ENCODE measurements around the gene LGALS13. TPM values are rescaled to one million over a fixed set of nuclear protein-coding genes. Genes with fewer than 3 reads are reported as not detected.

LGALS13 gene
- total RNA-seq, 1 experiment from 2014 or later = not detected

DNA sequence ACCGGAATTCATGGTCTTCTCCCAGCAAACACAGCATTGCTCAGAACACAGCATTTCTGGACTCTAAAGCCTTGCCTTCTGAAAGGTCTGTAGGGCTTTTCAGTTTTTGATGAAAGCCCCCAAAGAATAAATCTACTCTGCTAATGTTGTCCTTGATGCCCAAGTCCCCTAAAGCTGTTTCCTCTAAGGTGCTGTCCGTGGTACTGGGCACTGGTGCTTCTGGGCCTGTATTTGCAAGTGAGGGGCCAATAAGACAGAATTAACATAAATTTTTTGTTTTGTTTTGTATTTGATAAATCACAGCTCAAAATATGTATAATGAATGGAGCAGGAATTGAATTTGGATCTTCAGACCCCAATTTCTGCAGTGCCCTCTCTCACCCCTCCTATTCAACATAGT, 12.1 kb upstream of the LGALS13 start:
- H4K20me1 ChIP-seq (ENCODE audit: control insufficient read depth, insufficient read depth, insufficient read length) = no peaks in the 10 kb centered on the region
- no peaks in the 10 kb centered on the region for H3K4me1 Mint-ChIP-seq
- H2BK5ac ChIP-seq (ENCODE audit: insufficient read length, low read length) = no peak overlapping the region
- H2AFZ ChIP-seq (ENCODE audit: low read length) = no peak overlapping the region
- H3K56ac ChIP-seq (ENCODE audit: insufficient read length, low read depth, low read length) = no peak overlapping the region
- no peaks in the 10 kb centered on the region for H3K23me2 ChIP-seq (ENCODE audit: insufficient read length, low read depth, low read length, poor library complexity, severe bottlenecking)
- no peaks in the 10 kb centered on the region for H3K36me3 Mint-ChIP-seq (ENCODE audit: insufficient read depth in 1 of 3, low read depth in 3 of 3)
- no peak overlapping the region for H2BK120ac ChIP-seq (ENCODE audit: low read depth, low read length, poor library complexity, severe bottlenecking)
- no peak overlapping the region for H3K23ac ChIP-seq (ENCODE audit: insufficient read length, low read depth, low read length)
- H3K4ac ChIP-seq (ENCODE audit: low read depth, low read length) = no peak overlapping the region
- H3K9me3 Mint-ChIP-seq = no peaks in the 10 kb centered on the region
- no peak overlapping the region for H3K18ac ChIP-seq (ENCODE audit: insufficient read length, low read depth, low read length)
- H3K4me1 ChIP-seq (ENCODE audit: insufficient read depth, low read length) = no peaks in the 10 kb centered on the region
- H4K91ac ChIP-seq (ENCODE audit: insufficient read length, low read depth, low read length) = no peak overlapping the region
- no peaks in the 10 kb centered on the region for H3K79me2 ChIP-seq (ENCODE audit: insufficient read depth, low read length)
- H2AK5ac ChIP-seq (ENCODE audit: insufficient read length, low read length) = no peak overlapping the region
- no peak overlapping the region for H3K4me2 ChIP-seq (ENCODE audit: insufficient read depth, insufficient read length, low read length)
- H4K8ac ChIP-seq (replicated peaks; ENCODE audit: insufficient read length, low read depth, low read length) = no peak overlapping the region
- no peak overlapping the region for H2BK15ac ChIP-seq (ENCODE audit: low read depth, low read length)
- no peak overlapping the region for H3T11ph ChIP-seq (ENCODE audit: low read length)
- no peak overlapping the region for H3K27ac Mint-ChIP-seq
- H3K14ac ChIP-seq (ENCODE audit: insufficient read depth, low read length) = no peak overlapping the region
- DNase-seq = no peak
- no CpG with 5 or more reads among the region's 2 CpGs for WGBS (ENCODE audit: extremely low coverage, insufficient read length, low lambda C conversion rate)
- no peak for TF ChIP-seq CTCF (conservative IDR thresholded peaks at IDR 0.05)
- H3K4me3 Mint-ChIP-seq = no peak overlapping the region
- no peak overlapping the region for H2BK20ac ChIP-seq (ENCODE audit: low read depth, low read length, poor library complexity, severe bottlenecking)
- H3K27me3 ChIP-seq (ENCODE audit: insufficient read depth, low read length) = no peaks in the 10 kb centered on the region
- H3K9ac ChIP-seq (ENCODE audit: extremely low read depth, insufficient read length, low read length) = no peak overlapping the region
- H2BK12ac ChIP-seq (ENCODE audit: insufficient read length, low read depth, low read length) = no peak overlapping the region
- H3K27ac ChIP-seq (ENCODE audit: insufficient read length, low read depth, low read length) = no peak overlapping the region
- no peak overlapping the region for H4K5ac ChIP-seq (ENCODE audit: insufficient read length, low read depth, low read length)
- H3K9me3 ChIP-seq (ENCODE audit: control insufficient read depth, low read depth, low read length) = no peaks in the 10 kb centered on the region
- no peaks in the 10 kb centered on the region for H3K79me1 ChIP-seq (ENCODE audit: insufficient read depth, low read depth, low read length, poor library complexity, severe bottlenecking)
- H3K27me3 Mint-ChIP-seq (ENCODE audit: low read depth) = peaks cover 50% of the 10 kb centered on the region
